Esophagus muscularis mucosa (tissue), 3 donors: ENCODE results near the gene ENTREP1.

Experiments used
- CTCF ChIP-seq, 3 experiments: fragments of 200-600 bp in 2 of 3; fragments of 450-650 bp in 1 of 3; sonication (generic) in 2 of 3; IDR thresholded peaks; one replicate each; pipeline ENCODE4 v1.5.1; 2017 to 2019; ENCODE audit warnings: antibody characterized with exemption in 3 of 3, mild to moderate bottlenecking in 2 of 3, moderate library complexity in 1 of 3
- EP300 ChIP-seq: sonication (generic); formaldehyde crosslinking; IDR thresholded peaks from one replicate; pipeline ENCODE4 v1.6.1; 2017; ENCODE audit warnings: antibody characterized with exemption

GRCh38 chr9:69376651-69377050 lies 51.6 kb downstream of the ENTREP1 start:
- TF ChIP-seq CTCF (IDR thresholded peaks at IDR 0.05) (no peak), EP300 (no peak)
